T follicular helper cell (primary cell): ENCODE measurements around the gene CDC42BPB.

ENCODE experiments used
- DNase-seq: peaks from one replicate; pipeline ENCODE4 v3.0.0-alpha.2; 2020; ENCODE audit warnings: low read depth
- total RNA-seq, 2 experiments: gene quantifications; one replicate each; lab custom pipeline; 2026; lab: John Stamatoyannopoulos, UW

The CDC42BPB gene
- total RNA-seq = 5.8 to 17.0 reads per million in 2 experiments

GRCh38 chr14:103057372-103058163, at the start of gene CDC42BPB:
Gene CDC42BPB, minus strand, starts transcription at chr14:103057549. Its CDS starts 376 bp downstream, at chr14:103057173.
- DNase-seq = peak; percentile 38

- DNase-seq = no peak
These were observed 48.3 kb upstream of the CDC42BPB start for GRCh38 chr14:103105580-103106150.

DNA sequence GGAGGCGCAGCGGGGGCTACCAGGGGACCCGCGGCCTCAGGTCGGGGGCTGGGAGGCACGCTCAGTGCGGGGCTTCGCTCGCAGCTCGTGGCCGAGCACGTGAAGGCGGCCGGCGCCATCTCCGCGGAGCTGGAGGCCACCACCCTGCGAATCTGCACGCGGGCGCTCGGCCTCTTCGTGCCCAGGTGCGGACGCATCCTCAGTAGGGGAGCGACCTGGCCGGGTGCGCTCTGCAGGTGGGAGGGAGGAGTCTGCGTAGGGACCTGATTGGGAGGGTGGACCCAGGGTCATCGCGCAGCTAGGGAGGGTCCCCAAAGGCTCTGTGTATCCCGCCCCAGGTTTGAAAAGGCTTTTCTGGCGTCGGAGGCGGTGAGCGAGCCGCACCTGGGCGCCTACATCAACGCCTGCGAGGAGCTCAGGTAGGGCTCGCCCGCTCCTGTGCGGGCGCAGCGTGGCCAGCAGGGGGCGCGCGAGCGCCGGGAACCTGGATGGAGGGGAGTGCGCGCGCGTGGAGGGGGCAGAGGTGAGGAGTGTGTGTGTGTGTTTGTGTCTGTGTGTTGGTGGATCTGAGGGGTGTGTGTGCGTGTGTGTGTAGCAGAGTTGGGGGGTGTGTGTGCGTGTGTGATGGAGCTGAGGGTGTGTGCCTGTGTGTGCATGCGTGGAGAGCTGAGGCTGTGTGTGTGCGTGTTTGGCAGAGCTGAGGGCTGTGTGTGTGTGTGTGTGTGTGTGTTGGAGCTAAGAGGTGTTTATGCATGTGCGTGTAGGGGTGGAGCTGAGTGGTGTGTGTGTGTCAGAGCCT, 47.5 kb upstream of the CDC42BPB start:
- peak; percentile 56 for DNase-seq

GRCh38 chr14:103104389-103104653, 47.0 kb upstream of the CDC42BPB start:
- DNase-seq = no peak

GRCh38 chr14:103103461-103104388, 46.4 kb upstream of the CDC42BPB start:
- no peak for DNase-seq

DNA sequence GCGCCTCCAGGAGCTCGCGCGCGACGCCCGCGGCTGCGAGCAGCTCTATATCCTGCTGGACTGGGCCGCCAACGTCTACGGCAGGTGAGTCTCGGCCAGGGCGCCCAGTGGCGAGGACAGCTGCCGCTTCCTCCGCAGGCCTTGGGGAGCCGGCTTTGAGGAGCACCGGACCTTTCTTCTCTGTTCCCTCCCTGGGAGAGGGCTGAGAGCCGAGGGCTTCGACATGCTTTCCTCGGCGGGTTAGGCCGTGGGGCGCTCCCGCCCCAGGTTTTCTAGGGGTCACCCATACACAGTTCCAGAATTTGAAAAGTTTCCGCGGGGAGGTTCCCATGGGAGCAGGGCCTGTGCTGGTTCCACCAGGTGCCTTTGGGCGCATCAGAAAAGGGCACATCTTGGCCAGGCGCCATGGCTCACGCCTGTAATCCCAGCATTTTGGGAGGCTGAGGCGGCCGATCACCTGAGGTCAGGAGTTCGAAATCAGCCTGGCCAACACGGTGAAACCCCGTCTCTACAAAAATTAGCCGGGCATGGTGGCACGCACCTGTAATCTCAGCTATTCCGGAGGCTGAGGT, 45.4 kb upstream of the CDC42BPB start:
- DNase-seq = no peak

- no peak for DNase-seq
These were observed 44.8 kb upstream of the CDC42BPB start for GRCh38 chr14:103101963-103102688.

GRCh38 chr14:103101257-103101962, 44.1 kb upstream of the CDC42BPB start:
- DNase-seq = no peak

DNA sequence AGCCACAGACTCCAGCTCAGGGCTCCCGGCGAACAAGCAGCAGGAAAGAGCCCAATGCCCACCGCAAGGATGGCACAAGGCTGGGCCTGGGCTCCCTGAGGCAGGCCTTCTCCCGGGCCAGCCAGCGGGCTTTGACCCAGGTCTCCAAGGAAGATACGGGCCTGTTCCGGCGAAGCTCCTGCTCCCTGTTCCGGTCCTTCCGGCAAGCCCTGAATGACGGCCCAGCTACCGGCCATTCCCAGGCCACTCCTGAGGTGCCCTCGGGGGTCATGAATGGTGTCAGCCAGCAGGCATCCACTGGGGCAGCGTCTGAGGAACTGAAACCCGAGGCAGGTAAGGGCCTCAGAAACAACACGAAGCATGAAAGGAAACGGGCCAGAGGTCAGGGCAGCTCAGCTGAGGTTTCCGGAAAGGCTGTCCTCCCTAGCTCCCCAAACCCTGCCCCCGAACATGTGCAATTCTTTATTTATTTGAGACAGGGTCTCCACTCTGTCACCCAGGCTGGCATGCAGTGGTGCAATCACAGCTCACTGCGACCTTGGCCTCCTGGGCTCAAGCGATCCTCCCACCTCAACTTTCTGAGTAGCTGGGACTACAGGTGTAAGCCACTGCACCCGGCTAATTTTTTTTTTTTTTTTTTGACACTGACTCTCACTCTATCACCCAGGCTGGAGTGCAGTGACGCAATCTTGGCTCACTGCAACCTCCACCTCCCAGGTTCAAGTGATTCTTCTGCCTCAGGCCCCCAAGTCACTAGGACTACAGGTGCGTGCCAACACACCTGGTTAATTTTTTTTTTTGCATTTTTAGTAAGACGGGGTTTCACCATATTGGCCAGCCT, 43.2 kb upstream of the CDC42BPB start:
- DNase-seq = no peak

DNA sequence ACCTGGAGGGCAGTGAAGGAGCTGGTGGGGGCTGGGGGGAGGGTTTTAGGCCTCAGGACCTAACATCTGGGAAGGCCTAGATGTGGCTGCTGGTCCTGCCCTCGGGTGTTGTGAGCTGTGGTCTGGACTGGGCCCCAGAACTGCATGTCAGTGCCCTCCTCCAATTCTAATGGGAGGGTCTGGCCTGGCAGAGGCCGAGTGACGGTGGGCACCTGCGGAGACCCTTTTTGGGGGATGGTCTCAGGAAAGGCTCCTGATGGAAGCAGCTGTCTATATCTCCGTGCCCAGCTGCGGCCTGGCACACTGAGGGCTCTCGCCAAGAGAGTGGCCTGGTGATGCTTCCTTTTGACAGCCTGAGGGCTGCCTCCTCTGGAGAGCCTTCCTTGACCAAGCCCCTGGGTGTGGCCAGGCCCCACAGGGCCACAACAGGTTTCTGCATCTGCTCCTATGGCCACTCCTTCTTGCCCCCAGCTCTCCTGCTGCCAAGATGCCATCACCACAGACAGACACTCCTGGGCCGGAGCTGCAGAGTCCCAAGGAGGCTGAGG, 42.5 kb upstream of the CDC42BPB start:
- DNase-seq = no peak

DNA sequence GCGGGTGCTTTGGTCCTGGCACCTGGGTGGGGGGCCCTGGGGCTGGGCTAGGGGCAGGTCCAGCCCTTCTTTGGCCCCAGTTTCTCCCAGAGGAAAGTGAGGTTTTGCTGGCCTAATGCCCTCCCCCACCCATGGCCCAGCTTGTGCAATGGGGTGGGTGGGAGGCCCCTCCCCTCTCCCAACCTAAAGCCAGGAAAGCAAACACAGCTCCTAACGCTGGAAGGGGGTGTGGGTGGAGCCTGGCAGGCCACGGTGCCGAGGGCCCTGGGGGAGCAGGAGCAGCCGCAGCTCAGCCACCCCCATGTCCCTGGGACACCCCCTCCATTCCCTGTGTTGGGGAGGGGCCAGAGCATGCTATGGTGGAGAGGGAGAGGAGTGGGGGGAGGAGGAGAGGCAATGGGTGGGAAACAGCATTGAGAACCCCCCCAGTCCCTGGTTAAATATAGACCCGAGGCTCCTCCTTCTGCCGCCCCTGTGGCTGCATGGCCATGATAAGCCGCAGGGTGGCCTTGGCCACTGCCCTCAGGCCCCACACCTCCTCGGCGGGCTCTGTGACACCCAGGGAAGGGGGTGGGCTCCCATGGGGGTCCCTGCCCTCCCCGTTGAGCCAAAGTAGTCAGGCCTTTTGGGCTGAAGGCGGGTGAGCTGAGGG, 41.9 kb upstream of the CDC42BPB start:
- DNase-seq = no peak

GRCh38 chr14:103097994-103098957, 40.9 kb upstream of the CDC42BPB start:
- DNase-seq = no peak

DNA sequence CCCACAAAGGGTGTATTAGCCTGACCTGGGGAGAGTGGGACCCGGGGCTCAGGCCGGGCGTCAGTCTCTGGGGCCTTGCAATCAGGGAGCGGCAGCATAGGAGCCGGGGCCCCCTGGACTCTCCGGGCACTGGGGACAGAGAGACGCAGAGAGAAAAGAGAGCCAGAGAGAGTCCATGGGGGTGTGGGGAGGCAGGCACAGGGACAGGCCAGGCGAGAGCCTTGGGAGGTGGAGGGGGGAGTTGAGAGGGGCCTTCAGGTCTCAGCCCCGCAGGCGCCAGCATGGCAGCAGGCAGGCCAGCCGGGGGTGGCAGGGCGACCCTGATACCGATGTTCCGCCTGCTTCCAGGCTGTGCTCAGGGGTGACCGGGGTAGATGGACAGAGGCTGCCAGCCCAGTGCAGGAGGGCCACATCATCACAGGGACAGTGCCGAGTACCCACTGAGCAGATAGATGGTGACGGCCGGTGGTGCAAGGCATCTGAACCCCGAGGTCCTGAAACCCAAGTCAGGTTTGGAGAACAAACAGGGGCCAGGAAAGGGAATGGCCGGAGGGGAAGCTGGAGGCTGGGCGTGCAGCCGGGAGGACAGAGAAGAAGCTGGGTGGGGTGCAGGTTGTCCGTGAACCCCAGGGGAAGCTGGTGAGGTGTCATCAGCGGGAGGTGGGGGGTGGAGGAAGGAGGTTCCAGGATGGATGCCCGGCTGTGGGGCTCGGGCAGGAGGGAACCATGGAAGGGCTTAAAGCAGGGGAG, 40.1 kb upstream of the CDC42BPB start:
- DNase-seq = no peak

DNA sequence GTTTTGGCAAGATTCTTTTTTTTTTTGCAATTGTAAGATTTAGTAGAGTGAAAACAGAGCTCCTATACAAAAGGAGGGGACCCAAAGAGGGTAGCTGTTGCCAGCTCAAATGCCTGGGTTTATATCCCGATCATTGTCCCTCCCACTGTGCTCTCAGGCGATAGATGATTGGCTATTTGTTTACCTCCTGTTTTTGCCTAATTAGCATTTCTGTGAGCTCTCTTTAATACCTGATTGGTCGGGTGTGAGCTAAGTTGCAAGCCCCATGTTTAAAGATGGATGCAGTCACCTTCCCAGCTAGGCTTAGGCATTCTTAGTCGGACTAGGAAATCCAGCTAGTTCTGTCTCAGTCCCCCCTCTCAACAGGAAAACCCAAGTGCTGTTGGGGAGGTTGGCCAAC, 39.0 kb upstream of the CDC42BPB start:
- no peak for DNase-seq

DNA sequence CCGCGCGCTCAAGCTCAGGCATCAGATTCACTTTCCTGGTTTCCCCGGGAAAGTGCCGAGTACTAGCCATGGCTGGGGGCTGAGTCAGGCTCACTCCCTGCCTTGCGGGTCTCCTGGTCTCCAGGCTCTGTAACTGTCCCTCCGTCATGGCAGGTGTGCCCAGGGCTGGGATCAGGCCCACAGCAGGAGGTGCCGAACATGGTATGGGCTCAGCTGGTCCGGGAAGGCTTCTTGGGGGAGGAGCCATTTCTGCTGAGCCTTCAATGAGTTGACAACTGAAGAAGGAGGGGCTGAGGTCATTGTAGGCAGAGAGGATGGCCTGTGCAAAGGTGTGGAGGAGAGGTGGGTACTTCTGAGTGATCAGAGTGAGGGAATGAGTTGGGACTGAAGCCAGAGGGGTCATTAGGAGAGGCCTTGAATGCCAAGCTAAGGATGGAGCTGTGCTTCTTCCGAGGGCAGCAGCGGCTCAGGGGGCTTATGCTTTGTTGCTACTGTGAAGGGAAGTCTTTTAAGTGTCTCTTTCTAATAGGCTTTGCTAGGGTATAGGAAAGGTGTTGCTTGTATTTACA, 37.9 kb upstream of the CDC42BPB start:
- no peak for DNase-seq
